ENCODE measurements around the gene PSMD1.
A peak's percentile ranks its signal among the peaks of the same experiment; 100 is the strongest.

The PSMD1 gene

GRCh38 chr2:231104115-231104713, 47.5 kb downstream of the PSMD1 start:
- TF ChIP-seq ZC3H10 (CRISPR knock-in tag; IDR thresholded peaks at IDR 0.05) (no peak), CSRNP3 (CRISPR knock-in tag; IDR thresholded peaks at IDR 0.05) (no peak), RARB (CRISPR knock-in tag; IDR thresholded peaks at IDR 0.05) (no peak), ARNTL (CRISPR knock-in tag; IDR thresholded peaks at IDR 0.05; ENCODE audit: borderline replicate concordance, low read depth) (no peak), POU6F1 (CRISPR knock-in tag; IDR thresholded peaks at IDR 0.05; ENCODE audit: borderline replicate concordance, low read depth) (no peak)
- ATAC-seq, result peak; percentile 94

GRCh38 chr2:231110551-231110950, 53.9 kb downstream of the PSMD1 start:
- ATAC-seq, result peak; percentile 76
- TF ChIP-seq CSDC2 (CRISPR knock-in tag; IDR thresholded peaks at IDR 0.05), result no peak
- peak; percentile 42; the same call in 1 of the 2 replicates for TF ChIP-seq ISL1 (CRISPR knock-in tag; IDR thresholded peaks at IDR 0.05)
- no peak for TF ChIP-seq ZFP30 (CRISPR knock-in tag; IDR thresholded peaks at IDR 0.05)
- TF ChIP-seq GLIS3 (CRISPR knock-in tag; IDR thresholded peaks at IDR 0.05), result no peak
- TF ChIP-seq BACH2 (CRISPR knock-in tag; IDR thresholded peaks at IDR 0.05; ENCODE audit: borderline replicate concordance), result no peak

- TF ChIP-seq CSRNP3 (CRISPR knock-in tag; IDR thresholded peaks at IDR 0.05) (no peak), ZNF565 (CRISPR knock-in tag; conservative IDR thresholded peaks at IDR 0.05; ENCODE audit: low read depth) (no peak), POU6F1 (CRISPR knock-in tag; IDR thresholded peaks at IDR 0.05; ENCODE audit: borderline replicate concordance, low read depth) (no peak), BACH2 (CRISPR knock-in tag; IDR thresholded peaks at IDR 0.05; ENCODE audit: borderline replicate concordance) (no peak), PATZ1 (CRISPR knock-in tag; IDR thresholded peaks at IDR 0.05; ENCODE audit: borderline replicate concordance) (no peak), RARB (CRISPR knock-in tag; IDR thresholded peaks at IDR 0.05) (no peak), ZFP3 (CRISPR knock-in tag; IDR thresholded peaks at IDR 0.05) (no peak), CREB5 (CRISPR knock-in tag; IDR thresholded peaks at IDR 0.05; ENCODE audit: low read depth) (no peak), TOX (CRISPR knock-in tag; IDR thresholded peaks at IDR 0.05; ENCODE audit: borderline replicate concordance) (no peak), ZNF70 (CRISPR knock-in tag; IDR thresholded peaks at IDR 0.05) (no peak), CSDC2 (CRISPR knock-in tag; IDR thresholded peaks at IDR 0.05) (no peak), ISL1 (CRISPR knock-in tag; IDR thresholded peaks at IDR 0.05) (no peak), ARNTL (CRISPR knock-in tag; IDR thresholded peaks at IDR 0.05; ENCODE audit: borderline replicate concordance, low read depth) (no peak), GLIS3 (CRISPR knock-in tag; IDR thresholded peaks at IDR 0.05) (no peak), TCF4 (CRISPR knock-in tag; IDR thresholded peaks at IDR 0.05; ENCODE audit: borderline replicate concordance) (no peak), ESRRG (CRISPR knock-in tag; IDR thresholded peaks at IDR 0.05) (no peak), OSR1 (CRISPR knock-in tag; IDR thresholded peaks at IDR 0.05) (no peak)
- ATAC-seq, result peak; percentile 45; the same call in 1 of the 3 replicates
Observed at GRCh38 chr2:231111987-231112386, 55.3 kb downstream of the PSMD1 start.
